IPS-20b (cell line): ENCODE results near the gene LHB.
"Not testable (repeated sequence)": the region's sequence is repeated elsewhere in the genome, so short reads cannot be mapped to it uniquely, and the experiment has no call there.

Experiments used
- H3K27ac ChIP-seq: one replicate; pipeline ENCODE4 v1.5.1; 2013; ENCODE audit warnings: low read length
- H3K27me3 ChIP-seq: 2 replicates; pipeline ENCODE4 v1.6.1; 2013; ENCODE audit warnings: mild to moderate bottlenecking, low read length, inconsistent platforms; ENCODE audit not compliant: insufficient read depth
- H3K36me3 ChIP-seq: 2 replicates; pipeline ENCODE4 v1.6.1; 2013; ENCODE audit warnings: low read depth, mild to moderate bottlenecking, inconsistent platforms, low read length, moderate library complexity; ENCODE audit not compliant: insufficient read depth
- H3K4me1 ChIP-seq: 2 replicates; pipeline ENCODE4 v1.6.1; 2013; ENCODE audit warnings: mild to moderate bottlenecking, control low read depth, inconsistent platforms, low read length, moderate library complexity; ENCODE audit not compliant: insufficient read depth
- H3K4me3 ChIP-seq: 2 replicates; pipeline ENCODE4 v1.5.1; 2013; ENCODE audit warnings: mild to moderate bottlenecking, low read length, inconsistent platforms
- H3K9ac ChIP-seq: 2 replicates; pipeline ENCODE4 v1.6.1; 2013; ENCODE audit warnings: low read depth, mild to moderate bottlenecking, inconsistent platforms, low read length, moderate library complexity
- H3K9me3 ChIP-seq: 2 replicates; pipeline ENCODE4 v1.6.1; 2013; ENCODE audit warnings: mild to moderate bottlenecking, low read depth, low read length, inconsistent platforms; ENCODE audit not compliant: insufficient read depth

LHB gene

DNA sequence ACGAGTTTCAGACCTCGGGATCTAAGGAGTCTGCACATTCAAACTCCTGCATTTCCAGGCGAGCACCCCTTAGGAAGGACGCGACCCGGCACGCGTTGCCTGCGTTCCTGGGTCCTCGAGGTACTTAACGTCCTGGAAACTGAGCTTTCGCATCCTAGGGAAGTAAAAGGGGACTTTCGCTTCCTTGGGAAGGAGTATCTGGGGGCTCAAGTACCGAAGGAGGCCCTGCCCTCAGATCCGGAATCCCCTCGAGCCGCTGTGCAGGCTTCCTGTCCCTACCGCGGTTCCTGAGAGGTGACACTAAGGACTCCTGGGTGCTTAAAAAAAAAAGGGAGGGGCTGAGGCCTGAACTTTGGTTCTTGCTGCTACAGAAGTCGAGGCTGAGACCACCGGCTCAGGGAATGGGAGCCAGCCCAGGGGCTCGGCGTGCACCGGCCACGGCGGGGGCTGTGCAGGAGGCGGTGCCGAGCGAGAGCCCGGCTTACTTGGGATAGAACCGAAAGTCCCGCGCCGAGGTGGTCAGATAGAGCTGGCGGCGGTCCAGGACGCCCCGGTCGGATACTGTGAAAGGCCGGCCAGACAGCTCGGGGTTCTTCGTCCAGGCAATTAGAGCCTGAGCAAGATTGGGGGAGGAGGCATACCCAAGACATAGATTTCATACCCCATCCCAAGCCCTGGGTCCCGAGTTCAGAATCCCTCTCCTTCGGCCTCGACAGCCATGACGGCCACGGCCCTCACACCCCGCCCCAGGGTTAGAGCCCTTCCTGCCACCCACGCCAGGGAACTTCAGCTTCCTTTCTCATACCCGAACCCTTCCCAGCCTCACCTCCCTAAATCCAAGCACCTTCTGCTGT lies 1.7 kb upstream of the LHB start:
- H3K4me3 ChIP-seq, result peak overlapping the region; percentile 50; the same call in 1 of the 2 replicates
- not testable (repeated sequence) for H3K4me1 ChIP-seq, H3K27ac ChIP-seq, H3K9ac ChIP-seq, H3K9me3 ChIP-seq
- peaks cover 28% of the 10 kb centered on the region for H3K36me3 ChIP-seq
- H3K27me3 ChIP-seq, result peaks cover 47% of the 10 kb centered on the region

DNA sequence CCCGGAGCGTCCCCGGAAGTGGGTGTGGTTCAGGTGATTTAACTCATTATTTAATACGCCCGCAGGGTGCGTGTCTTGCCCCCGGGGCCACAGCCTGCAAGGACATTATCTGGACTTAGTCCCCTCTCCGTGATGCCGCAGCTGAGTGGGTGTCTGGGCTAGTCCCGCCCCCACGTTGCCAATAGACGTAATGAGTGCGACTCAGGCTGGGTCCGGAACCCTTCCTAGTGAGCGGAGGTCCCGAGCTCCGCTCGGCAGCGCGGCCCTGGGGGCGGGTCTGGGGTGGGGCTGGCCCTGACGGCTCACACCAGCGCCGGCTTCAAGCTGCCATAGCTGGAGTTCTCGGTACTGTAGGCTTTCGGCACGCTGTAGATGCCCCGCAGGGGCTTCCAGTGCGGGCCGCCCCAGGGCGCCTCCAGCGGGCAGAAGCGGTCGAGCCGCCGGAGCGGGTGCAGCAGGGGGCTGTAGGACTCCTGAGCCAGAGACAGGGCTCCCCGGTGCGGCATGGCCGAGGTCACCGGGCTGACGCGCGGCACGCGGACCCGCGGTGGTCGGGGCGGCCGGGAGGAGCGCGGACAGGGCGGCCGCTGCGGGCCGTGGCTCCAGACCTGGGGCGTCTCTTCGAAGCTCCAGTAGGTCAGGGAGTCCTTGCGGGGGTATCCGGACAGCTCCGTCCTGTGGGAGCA lies 918 bp upstream of the LHB start:
- H3K36me3 ChIP-seq, result peaks cover 34% of the 10 kb centered on the region
- no peaks in the 10 kb centered on the region for H3K9me3 ChIP-seq
- no peak overlapping the region; the same call in 1 of the 2 replicates for H3K9ac ChIP-seq
- no peaks in the 10 kb centered on the region; the same call in 1 of the 2 replicates for H3K4me1 ChIP-seq
- peaks cover 47% of the 10 kb centered on the region for H3K27me3 ChIP-seq
- peak overlapping the region; percentile 50; the same call in 1 of the 2 replicates for H3K4me3 ChIP-seq
- H3K27ac ChIP-seq, result no peak overlapping the region

DNA sequence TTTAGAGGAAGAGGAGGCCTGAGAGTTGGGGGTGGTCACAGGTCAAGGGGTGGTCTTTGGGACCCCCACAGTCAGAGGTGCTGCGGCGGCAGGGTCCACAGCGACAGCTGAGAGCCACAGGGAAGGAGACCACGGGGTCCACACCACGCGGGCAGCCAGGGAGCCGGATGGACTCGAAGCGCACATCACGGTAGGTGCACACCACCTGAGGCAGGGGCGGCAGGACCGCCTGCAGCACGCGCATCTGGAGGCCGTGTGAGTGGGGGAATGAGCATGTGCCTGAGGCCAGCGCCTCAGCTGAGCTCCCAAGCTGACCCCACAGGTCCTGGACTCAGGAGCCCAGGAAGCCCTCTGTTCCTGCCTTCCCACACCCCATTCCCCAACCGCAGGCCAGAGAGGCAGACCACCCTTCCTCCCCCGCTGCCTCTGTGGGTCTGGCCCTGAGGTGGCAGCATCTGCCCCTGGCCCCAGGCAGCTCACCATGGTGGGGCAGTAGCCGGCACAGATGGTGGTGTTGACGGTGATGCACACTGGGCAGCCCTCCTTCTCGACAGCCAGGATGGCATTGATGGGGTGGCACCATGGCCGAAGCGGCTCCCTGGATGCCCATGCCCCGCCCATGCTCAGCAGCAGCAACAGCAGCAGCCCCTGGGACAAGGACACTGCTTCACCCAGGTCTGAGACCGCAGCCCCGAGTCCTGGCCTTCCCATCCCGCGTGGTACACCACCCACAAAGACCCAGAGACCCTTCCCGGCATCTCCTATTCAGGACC lies 638 bp downstream of the LHB start:
- Histone ChIP-seq H3K27ac (no peak overlapping the region), H3K4me3 (no peak overlapping the region), H3K36me3 (peaks cover 49% of the 10 kb centered on the region), H3K4me1 (no peaks in the 10 kb centered on the region; the same call in 1 of the 2 replicates), H3K27me3 (peaks cover 37% of the 10 kb centered on the region), H3K9ac (no peak overlapping the region), H3K9me3 (no peaks in the 10 kb centered on the region)

DNA sequence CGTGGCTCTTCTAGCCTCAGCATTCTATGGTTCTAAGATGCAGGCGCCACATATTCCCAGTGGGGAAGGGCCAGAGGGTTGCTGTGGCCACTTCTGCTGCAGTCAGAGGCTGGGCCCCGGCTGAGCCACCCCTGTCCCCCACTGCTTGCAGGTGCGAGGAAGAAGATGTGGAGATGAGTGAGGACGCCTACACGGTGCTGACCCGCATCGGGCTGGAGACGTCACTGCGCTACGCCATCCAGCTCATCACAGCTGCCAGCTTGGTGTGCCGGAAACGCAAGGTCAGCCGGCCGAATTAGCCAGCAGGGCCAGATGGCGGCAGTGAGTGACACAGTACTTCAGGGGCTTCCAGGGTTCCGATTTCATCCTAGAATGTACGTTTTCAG lies 2.0 kb downstream of the LHB start:
- H3K4me1 ChIP-seq, result no peaks in the 10 kb centered on the region; the same call in 1 of the 2 replicates
- H3K9ac ChIP-seq, result no peak overlapping the region
- H3K4me3 ChIP-seq, result no peak overlapping the region
- peaks cover 60% of the 10 kb centered on the region for H3K36me3 ChIP-seq
- H3K9me3 ChIP-seq, result no peaks in the 10 kb centered on the region
- H3K27ac ChIP-seq, result no peak overlapping the region
- H3K27me3 ChIP-seq, result peaks cover 24% of the 10 kb centered on the region

DNA sequence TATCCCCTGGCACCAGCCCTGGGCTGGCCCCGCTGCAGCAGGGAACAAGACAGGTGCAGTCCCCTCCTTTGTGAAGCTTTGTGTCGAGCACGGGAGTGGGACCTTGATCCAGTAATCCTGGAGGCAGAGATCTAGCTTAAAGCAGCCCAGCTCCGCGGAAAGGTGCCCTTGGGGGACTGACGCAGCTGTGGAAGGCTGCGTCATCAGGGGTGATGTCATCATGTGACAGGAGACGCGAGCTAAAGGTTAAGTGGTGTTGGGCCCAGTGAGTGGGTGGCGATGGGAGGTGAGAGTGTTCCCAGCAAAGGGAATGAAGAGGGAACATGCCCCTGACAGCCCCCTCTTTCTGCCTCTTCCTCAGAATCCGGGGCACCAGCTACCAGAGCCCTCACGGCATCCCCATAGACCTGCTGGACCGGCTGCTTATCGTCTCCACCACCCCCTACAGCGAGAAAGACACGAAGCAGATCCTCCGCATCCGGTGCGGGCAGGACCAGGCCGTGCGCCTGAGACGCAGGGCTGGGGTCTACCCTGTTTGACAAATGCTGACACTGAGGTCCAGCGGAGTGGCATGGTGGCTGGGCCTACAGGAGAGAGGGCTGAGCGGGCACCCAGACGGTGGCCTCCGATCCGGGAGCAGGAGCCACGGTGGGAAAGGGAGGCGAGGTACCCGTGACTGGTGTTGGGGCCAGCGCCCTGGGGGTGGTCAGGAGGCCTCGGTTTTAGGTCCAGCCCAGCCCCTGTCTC lies 2.6 kb downstream of the LHB start:
- no peaks in the 10 kb centered on the region for H3K9me3 ChIP-seq

DNA sequence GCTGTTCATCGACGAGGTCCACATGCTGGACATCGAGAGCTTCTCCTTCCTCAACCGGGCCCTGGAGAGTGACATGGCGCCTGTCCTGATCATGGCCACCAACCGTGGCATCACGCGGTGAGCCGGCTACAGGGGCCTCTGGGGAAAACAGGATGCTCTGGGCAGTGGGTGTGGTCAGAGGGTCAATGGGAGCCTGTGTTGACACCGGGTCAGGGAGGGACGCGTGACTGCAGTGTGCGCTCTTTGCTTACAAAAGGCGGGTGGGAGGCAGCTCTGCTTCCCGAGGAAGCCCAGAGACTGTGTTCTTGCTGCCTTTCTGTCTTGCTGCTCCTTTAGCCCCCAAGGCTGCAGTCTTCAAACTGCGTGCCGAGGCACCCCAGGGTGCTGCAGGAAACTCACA lies 5.7 kb downstream of the LHB start:
- Histone ChIP-seq H3K4me1 (no peaks in the 10 kb centered on the region), H3K36me3 (peaks cover 79% of the 10 kb centered on the region), H3K27me3 (no peaks in the 10 kb centered on the region), H3K9me3 (no peaks in the 10 kb centered on the region), H3K4me3 (no peak overlapping the region), H3K27ac (no peak overlapping the region), H3K9ac (no peak overlapping the region)

More for the DNA sequence above, 2.6 kb downstream of the LHB start:
- Histone ChIP-seq H3K36me3 (peaks cover 66% of the 10 kb centered on the region), H3K27ac (no peak overlapping the region), H3K4me1 (no peaks in the 10 kb centered on the region; the same call in 1 of the 2 replicates), H3K27me3 (peaks cover 23% of the 10 kb centered on the region), H3K9ac (no peak overlapping the region), H3K4me3 (no peak overlapping the region)

DNA sequence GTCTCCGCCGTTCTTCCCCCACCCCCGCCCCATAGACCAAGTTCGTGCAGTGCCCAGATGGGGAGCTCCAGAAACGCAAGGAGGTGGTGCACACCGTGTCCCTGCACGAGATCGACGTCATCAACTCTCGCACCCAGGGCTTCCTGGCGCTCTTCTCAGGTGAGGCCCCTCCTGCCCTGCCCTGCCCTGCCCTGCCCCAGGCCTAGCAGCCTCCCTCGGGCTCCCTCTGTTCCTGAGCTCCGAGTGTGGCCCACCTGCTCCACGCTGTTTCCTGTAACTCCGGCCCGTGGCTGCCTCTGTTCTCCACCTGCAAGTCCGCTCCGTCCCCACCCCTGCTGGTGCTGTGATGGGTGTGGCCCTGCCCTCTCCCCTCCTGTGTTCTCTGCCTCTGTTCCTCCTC lies 6.4 kb downstream of the LHB start:
- Histone ChIP-seq H3K9ac (no peak overlapping the region), H3K9me3 (no peaks in the 10 kb centered on the region), H3K27me3 (no peaks in the 10 kb centered on the region), H3K4me1 (no peaks in the 10 kb centered on the region), H3K27ac (no peak overlapping the region), H3K36me3 (peaks cover 79% of the 10 kb centered on the region), H3K4me3 (no peak overlapping the region)

DNA sequence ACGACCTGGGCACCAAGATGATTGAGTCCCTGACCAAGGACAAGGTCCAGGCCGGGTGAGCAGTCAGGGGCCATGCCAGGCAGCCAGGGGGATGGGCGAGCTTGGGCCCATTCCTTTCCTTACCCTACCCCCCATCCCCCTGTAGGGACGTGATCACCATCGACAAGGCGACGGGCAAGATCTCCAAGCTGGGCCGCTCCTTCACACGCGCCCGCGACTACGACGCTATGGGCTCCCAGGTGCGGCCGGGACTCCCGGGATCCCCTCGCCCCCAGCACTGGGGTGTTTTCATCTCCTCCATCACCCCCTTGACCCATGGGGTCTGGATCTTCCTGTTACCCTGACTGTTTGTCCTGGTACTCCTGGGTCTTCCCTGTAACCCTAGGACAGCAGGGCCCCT lies 7.1 kb downstream of the LHB start:
- Histone ChIP-seq H3K9me3 (no peaks in the 10 kb centered on the region), H3K36me3 (peaks cover 79% of the 10 kb centered on the region), H3K4me1 (no peaks in the 10 kb centered on the region), H3K27me3 (no peaks in the 10 kb centered on the region), H3K4me3 (no peak overlapping the region), H3K27ac (no peak overlapping the region), H3K9ac (no peak overlapping the region)

DNA sequence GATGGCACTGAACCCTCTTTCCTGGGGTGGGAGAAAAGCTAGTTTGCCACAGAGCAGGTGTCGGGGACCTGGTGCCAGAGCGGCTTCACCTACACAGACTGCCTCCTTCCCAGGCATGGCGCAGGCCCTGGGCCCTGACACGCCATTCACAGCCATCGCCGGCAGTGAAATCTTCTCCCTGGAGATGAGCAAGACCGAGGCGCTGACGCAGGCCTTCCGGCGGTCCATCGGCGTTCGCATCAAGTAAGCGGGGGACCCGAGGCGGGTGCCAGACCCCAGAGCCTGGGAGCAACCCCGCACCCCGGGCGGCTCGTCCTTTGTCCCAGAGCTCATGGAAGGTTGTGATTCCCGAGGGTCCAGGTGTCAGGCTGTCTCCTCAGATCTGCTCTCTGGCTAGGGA lies 10.0 kb downstream of the LHB start:
- Histone ChIP-seq H3K36me3 (peaks cover 79% of the 10 kb centered on the region), H3K27ac (no peak overlapping the region), H3K4me1 (no peaks in the 10 kb centered on the region), H3K27me3 (no peaks in the 10 kb centered on the region), H3K4me3 (no peak overlapping the region), H3K9me3 (no peaks in the 10 kb centered on the region), H3K9ac (no peak overlapping the region)

DNA sequence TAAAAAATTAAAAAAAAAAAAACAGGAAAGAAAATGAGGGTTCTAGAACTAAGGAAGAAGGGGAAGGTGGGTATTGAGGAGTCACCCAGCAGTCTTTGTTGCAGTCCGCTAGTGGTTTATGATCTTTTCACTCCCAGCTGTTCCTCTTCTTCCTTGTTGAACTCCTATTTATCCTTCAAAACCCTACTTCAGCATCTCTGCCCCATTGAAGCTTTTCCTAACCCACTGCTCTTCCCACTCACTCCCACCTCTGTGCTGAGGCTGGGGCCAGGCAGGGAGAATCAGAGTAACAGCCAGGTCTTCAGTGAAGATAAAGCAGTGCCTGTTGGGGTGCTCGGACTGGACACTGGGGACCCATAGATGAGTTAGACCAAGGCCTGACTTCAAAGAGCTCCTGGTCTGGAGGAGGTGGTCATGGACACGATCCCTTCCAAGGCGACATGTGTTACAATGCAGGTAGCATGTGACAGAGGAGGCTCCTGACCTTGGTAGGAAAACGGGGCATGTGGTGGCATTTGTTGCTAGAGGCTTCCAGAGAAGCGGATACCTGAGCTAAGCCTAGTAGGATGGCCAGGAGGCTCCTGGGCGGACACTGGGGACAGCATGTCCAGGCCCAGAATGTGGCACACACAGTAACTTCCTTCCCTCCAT lies 11.8 kb downstream of the LHB start:
- no peak overlapping the region for H3K27ac ChIP-seq
- no peaks in the 10 kb centered on the region for H3K4me1 ChIP-seq
- H3K36me3 ChIP-seq, result peaks cover 66% of the 10 kb centered on the region
- H3K9me3 ChIP-seq, result no peaks in the 10 kb centered on the region
- H3K9ac ChIP-seq, result no peak overlapping the region
- H3K4me3 ChIP-seq, result no peak overlapping the region
- H3K27me3 ChIP-seq, result no peaks in the 10 kb centered on the region

DNA sequence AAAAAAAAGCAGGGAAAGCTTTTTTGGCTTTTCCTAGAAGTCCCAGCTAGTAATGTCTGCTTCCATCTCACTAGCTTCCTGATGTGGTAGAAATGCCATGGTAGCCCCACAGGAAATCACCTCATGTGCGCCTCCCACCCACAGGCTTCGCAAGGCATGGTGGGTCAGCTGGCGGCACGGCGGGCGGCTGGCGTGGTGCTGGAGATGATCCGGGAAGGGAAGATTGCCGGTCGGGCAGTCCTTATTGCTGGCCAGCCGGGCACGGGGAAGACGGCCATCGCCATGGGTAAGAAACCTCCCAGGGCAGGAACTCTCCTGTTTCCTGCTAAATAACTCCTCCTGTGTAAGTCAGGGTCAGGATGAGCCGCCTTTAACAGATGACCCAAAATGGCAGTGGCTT lies 12.8 kb downstream of the LHB start:
- no peaks in the 10 kb centered on the region for H3K27me3 ChIP-seq
- H3K27ac ChIP-seq, result no peak overlapping the region
- H3K4me1 ChIP-seq, result 0 out of 2 replicates have a peak, but pooled peaks cover 2% of the 10 kb centered on the region
- H3K36me3 ChIP-seq, result peaks cover 57% of the 10 kb centered on the region
- no peak overlapping the region for H3K9ac ChIP-seq
- H3K4me3 ChIP-seq, result no peak overlapping the region
- H3K9me3 ChIP-seq, result no peaks in the 10 kb centered on the region
